K562 (cell line): ENCODE measurements around the gene SLC9A7. TPM values are rescaled to one million over a fixed set of nuclear protein-coding genes. Genes with fewer than 3 reads are reported as not detected.

ENCODE experiments used
- BRD4 ChIP-seq: fragments of 200-600 bp; sonication (generic); IDR thresholded peaks from 2 replicates; pipeline ENCODE4 v1.6.1; 2017; ENCODE audit warnings: inconsistent platforms
- ZBTB40 ChIP-seq, 2 experiments: fragments of 450-650 bp in 1 of 2; sonication (generic) in 1 of 2; formaldehyde crosslinking in 1 of 2; IDR thresholded peaks; 2 replicates each; pipeline versions ENCODE4 v1.7.1 to v1.9.0; 2016 to 2022; ENCODE audit warnings: inconsistent platforms in 1 of 2, mild to moderate bottlenecking in 1 of 2, missing genetic modification reagents in 1 of 2
- polyA plus RNA-seq, 8 experiments: library from polyadenylated mRNA; depleted of rRNA in 4 of 8; stranded (reverse) in 5 of 8; unstranded in 3 of 8; fragments of >200 nt; fragmentation: Nextera tagmentation in 2 of 8; fragmentation: Illumina TruSeq in 1 of 8; extraction: Ambion mirVana in 2 of 8; extraction: Trizol in 1 of 8; gene quantifications; 2 replicates each; pipeline versions ENCODE4 v1.2.1 to v1.2.3, GENCODE V29; 2011 to 2014; ENCODE audit warnings: inconsistent platforms in 1 of 8, missing spikeins in 1 of 8
- total RNA-seq, 7 experiments: library from RNA; depleted of rRNA in 6 of 7; stranded (reverse); fragments of >200 nt in 6 of 7; fragmentation: Illumina TruSeq in 2 of 7; extraction: Trizol in 2 of 7; gene quantifications; 2 replicates each; pipeline versions ENCODE4 v1.2.1 to v1.2.3, GENCODE V29; 2011 to 2021; ENCODE audit warnings: low replicate concordance in 1 of 7

The SLC9A7 gene
- total and polyA plus RNA-seq, 9 of the 15 experiments (the other 6 are each of a cell fraction or from before 2014, with no cell fraction given), result 0.04 to 0.13 (median 0.09) TPM; not detected in 5

- TF ChIP-seq ZBTB40 (IDR thresholded peaks at IDR 0.05), result no peak
- no peak for TF ChIP-seq ZBTB40 (CRISPR knock-in tag; IDR thresholded peaks at IDR 0.05)
- TF ChIP-seq BRD4, result no peak
Observed at GRCh38 chrX:46716796-46717195, 42.1 kb downstream of the SLC9A7 start (continued).
